Neuronal stem cell (in vitro differentiated cells): ENCODE results near the gene ZNF184.
A peak's percentile ranks its signal among the peaks of the same experiment; 100 is the strongest.

Experiments
- DNase-seq: peaks from one replicate; pipeline ENCODE4 v3.0.0-alpha.2; 2013; ENCODE audit warnings: low spot score
- H2AFZ ChIP-seq: one replicate; pipeline ENCODE4 v1.6.1; 2013; ENCODE audit warnings: mild to moderate bottlenecking, low read length, inconsistent platforms
- H2AK5ac ChIP-seq: 2 replicates; pipeline ENCODE4 v1.6.1; 2013; ENCODE audit warnings: low read depth, mild to moderate bottlenecking, inconsistent platforms, low read length, moderate library complexity, mixed read lengths
- H2BK120ac ChIP-seq: 2 replicates; pipeline ENCODE4 v1.6.1; 2013; ENCODE audit warnings: low read depth, mild to moderate bottlenecking, inconsistent platforms, low read length, moderate library complexity, mixed read lengths
- H2BK12ac ChIP-seq: one replicate; pipeline ENCODE4 v1.6.1; 2013; ENCODE audit warnings: low read length, inconsistent platforms
- H2BK15ac ChIP-seq: 2 replicates; pipeline ENCODE4 v1.6.1; 2013; ENCODE audit warnings: mild to moderate bottlenecking, low read length, inconsistent platforms, mixed read lengths
- H2BK5ac ChIP-seq: one replicate; pipeline ENCODE4 v1.6.1; 2013; ENCODE audit warnings: inconsistent platforms, mild to moderate bottlenecking, low read length, moderate library complexity
- H3K14ac ChIP-seq: one replicate; pipeline ENCODE4 v1.6.1; 2013; ENCODE audit warnings: low read length, inconsistent platforms
- H3K18ac ChIP-seq: 2 replicates; pipeline ENCODE4 v1.6.1; 2013; ENCODE audit warnings: low read length, inconsistent platforms
- H3K23ac ChIP-seq: 2 replicates; pipeline ENCODE4 v1.6.1; 2013; ENCODE audit warnings: low read depth, mild to moderate bottlenecking, mixed read lengths, low read length, inconsistent platforms; ENCODE audit not compliant: poor library complexity
- H3K27ac ChIP-seq: replicated peaks from 3 replicates; pipeline ENCODE4 v1.5.1; 2013; ENCODE audit warnings: low read length, inconsistent platforms
- H3K27me3 ChIP-seq, 3 experiments: 2 replicates each; pipeline ENCODE4 v1.6.1; 2013; ENCODE audit warnings: low read length in 3 of 3, mild to moderate bottlenecking in 2 of 3, inconsistent platforms in 1 of 3, low read depth in 1 of 3, mixed read lengths in 1 of 3, moderate library complexity in 1 of 3; ENCODE audit not compliant: control insufficient read depth in 3 of 3, insufficient read depth in 3 of 3
- H3K36me3 ChIP-seq, 2 donors: replicated peaks in 1 of 2; 2 replicates each; pipeline ENCODE4 v1.6.1; 2013; ENCODE audit warnings: low read length in 2 of 2; ENCODE audit not compliant: control insufficient read depth in 2 of 2, insufficient read depth in 2 of 2
- H3K4ac ChIP-seq: 2 replicates; pipeline ENCODE4 v1.6.1; 2013; ENCODE audit warnings: inconsistent platforms, mild to moderate bottlenecking, low read length, moderate library complexity
- H3K4me1 ChIP-seq, 2 donors: 1 replicate in 1 of 2; 2 replicates in 1 of 2; pipeline ENCODE4 v1.6.1; 2013; ENCODE audit warnings: low read length in 2 of 2, low read depth in 1 of 2; ENCODE audit not compliant: control insufficient read depth in 2 of 2, insufficient read depth in 1 of 2
- H3K4me2 ChIP-seq: one replicate; pipeline ENCODE4 v1.6.1; 2013; ENCODE audit warnings: mild to moderate bottlenecking, low read length, inconsistent platforms; ENCODE audit not compliant: insufficient read depth, poor library complexity, severe bottlenecking
- H3K4me3 ChIP-seq, 2 donors: 2 replicates each; pipeline ENCODE4 v1.5.1; 2013; ENCODE audit warnings: low read length in 2 of 2, mild to moderate bottlenecking in 2 of 2, inconsistent platforms in 1 of 2, moderate library complexity in 1 of 2
- H3K79me1 ChIP-seq: one replicate; pipeline ENCODE4 v1.6.1; 2013; ENCODE audit warnings: low read depth, mild to moderate bottlenecking, inconsistent platforms, low read length, moderate library complexity
- H3K9ac ChIP-seq: one replicate; pipeline ENCODE4 v1.6.1; 2013; ENCODE audit warnings: mild to moderate bottlenecking, low read depth, low read length, inconsistent platforms; ENCODE audit not compliant: poor library complexity
- H3K9me3 ChIP-seq, 2 donors: replicated peaks in 1 of 2; 2 replicates each; pipeline versions ENCODE3 to v1.6.1; 2013; ENCODE audit warnings: low read length in 2 of 2, mild to moderate bottlenecking in 2 of 2, inconsistent platforms in 1 of 2, low read depth in 1 of 2, mixed read lengths in 1 of 2, moderate library complexity in 1 of 2; ENCODE audit not compliant: control insufficient read depth in 2 of 2, insufficient read depth in 1 of 2
- H4K8ac ChIP-seq: one replicate; pipeline ENCODE4 v1.6.1; 2013; ENCODE audit warnings: low read depth, mild to moderate bottlenecking, inconsistent platforms, low read length, moderate library complexity
- H4K91ac ChIP-seq: one replicate; pipeline ENCODE4 v1.6.1; 2013; ENCODE audit warnings: low read length, low read depth, mild to moderate bottlenecking, inconsistent platforms; ENCODE audit not compliant: poor library complexity
- WGBS, 2 donors: extraction: QIAGEN DNeasy Blood & Tissue Kit; methylation state at CpG; one replicate each; pipeline ENCODE4 v1.1.7; 2013; ENCODE audit warnings: missing lambda C conversion rate in 2 of 2, mixed read lengths in 1 of 2; ENCODE audit not compliant: insufficient read length in 2 of 2, insufficient replicate concordance in 1 of 2; ENCODE audit errors: extremely low coverage in 2 of 2; 5-methylcytosine and 5-hydroxymethylcytosine counted together

The ZNF184 gene

DNA sequence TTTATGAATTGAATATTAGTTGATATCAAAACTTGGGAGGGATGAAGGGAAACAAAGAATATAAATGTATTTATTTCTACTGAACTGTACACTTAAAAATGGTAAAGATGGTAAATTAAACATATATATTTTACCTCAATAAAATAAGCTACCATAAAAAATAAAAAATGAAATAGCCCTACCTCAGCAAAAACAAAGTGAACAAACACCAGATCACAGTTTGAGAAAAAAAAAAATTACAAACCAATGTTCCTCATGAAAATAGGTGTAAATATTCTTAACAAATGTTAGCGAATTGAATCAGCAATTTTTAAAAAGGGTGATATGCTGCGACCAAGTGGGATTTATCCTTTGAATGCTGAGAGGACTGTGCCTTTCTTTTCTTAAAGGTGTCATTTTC is 28.3 kb upstream of the ZNF184 start:
- WGBS, 2 donors: no CpG with 5 or more reads among the region's 2 CpGs

DNA sequence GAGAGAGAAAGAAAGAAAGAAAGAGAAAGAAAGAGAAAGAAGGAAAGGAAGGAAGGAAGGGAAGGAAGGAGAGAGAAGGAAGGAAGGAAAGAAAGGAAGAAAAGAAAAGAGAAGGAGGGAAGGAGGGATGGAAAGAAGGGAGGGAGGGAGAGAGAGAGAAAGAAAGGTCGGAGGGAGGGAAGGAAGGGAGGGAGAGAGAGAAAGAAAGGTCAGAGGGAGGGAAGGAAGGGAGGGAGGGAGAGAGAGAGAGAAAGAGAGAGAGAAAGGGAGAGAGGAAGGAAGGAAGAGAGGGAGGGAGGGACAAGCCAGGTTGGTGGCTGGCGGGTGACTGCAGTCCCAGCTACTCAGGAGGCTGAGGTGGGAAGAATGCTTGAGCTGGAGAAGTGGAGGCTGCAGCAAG is 27.3 kb upstream of the ZNF184 start:
- H3K9ac ChIP-seq: no peak overlapping the region
- H3K23ac ChIP-seq: no peak overlapping the region
- H2BK5ac ChIP-seq: no peak overlapping the region
- H2AFZ ChIP-seq: no peak overlapping the region
- H3K4me1 ChIP-seq: no peaks in the 10 kb centered on the region
- H2AK5ac ChIP-seq: no peak overlapping the region
- no peak overlapping the region for H3K4me2 ChIP-seq
- no peak overlapping the region for H3K4ac ChIP-seq
- no peak overlapping the region for H3K27ac ChIP-seq
- H3K9me3 ChIP-seq: no peaks in the 10 kb centered on the region
- H3K79me1 ChIP-seq: no peaks in the 10 kb centered on the region
- no peak overlapping the region for H3K14ac ChIP-seq
- H4K91ac ChIP-seq: no peak overlapping the region
- no peak overlapping the region for H4K8ac ChIP-seq
- H3K27me3 ChIP-seq: peaks cover 0 to 11% (median 0%) of the 10 kb centered on the region in 3 experiments
- H3K36me3 ChIP-seq: no peaks in the 10 kb centered on the region
- 89% methylated on average over 1 of the region's 2 CpGs; no CpG with 5 or more reads in 1 of the 2 donors for WGBS, 2 donors
- no peak for DNase-seq
- H2BK12ac ChIP-seq: no peak overlapping the region
- H2BK120ac ChIP-seq: no peak overlapping the region
- no peak overlapping the region for H3K18ac ChIP-seq
- H2BK15ac ChIP-seq: no peak overlapping the region
- no peak overlapping the region for H3K4me3 ChIP-seq

More for the DNA sequence above, 28.3 kb upstream of the ZNF184 start:
- no peak overlapping the region for H3K23ac ChIP-seq
- H4K8ac ChIP-seq: no peak overlapping the region
- H3K27ac ChIP-seq: no peak overlapping the region
- H3K14ac ChIP-seq: no peak overlapping the region
- H3K4me1 ChIP-seq: no peaks in the 10 kb centered on the region
- H2AK5ac ChIP-seq: no peak overlapping the region
- H2AFZ ChIP-seq: no peak overlapping the region
- no peak overlapping the region for H3K4me3 ChIP-seq
- no peak overlapping the region for H3K18ac ChIP-seq
- H2BK5ac ChIP-seq: no peak overlapping the region
- H3K4me2 ChIP-seq: no peak overlapping the region
- H3K27me3 ChIP-seq: peaks cover 0 to 11% (median 0%) of the 10 kb centered on the region in 3 experiments
- no peak overlapping the region for H3K4ac ChIP-seq
- H4K91ac ChIP-seq: no peak overlapping the region
- H3K79me1 ChIP-seq: no peaks in the 10 kb centered on the region
- DNase-seq: no peak
- H2BK120ac ChIP-seq: no peak overlapping the region
- H2BK12ac ChIP-seq: no peak overlapping the region
- no peaks in the 10 kb centered on the region for H3K36me3 ChIP-seq
- H3K9ac ChIP-seq: no peak overlapping the region
- no peaks in the 10 kb centered on the region for H3K9me3 ChIP-seq
- H2BK15ac ChIP-seq: no peak overlapping the region

DNA sequence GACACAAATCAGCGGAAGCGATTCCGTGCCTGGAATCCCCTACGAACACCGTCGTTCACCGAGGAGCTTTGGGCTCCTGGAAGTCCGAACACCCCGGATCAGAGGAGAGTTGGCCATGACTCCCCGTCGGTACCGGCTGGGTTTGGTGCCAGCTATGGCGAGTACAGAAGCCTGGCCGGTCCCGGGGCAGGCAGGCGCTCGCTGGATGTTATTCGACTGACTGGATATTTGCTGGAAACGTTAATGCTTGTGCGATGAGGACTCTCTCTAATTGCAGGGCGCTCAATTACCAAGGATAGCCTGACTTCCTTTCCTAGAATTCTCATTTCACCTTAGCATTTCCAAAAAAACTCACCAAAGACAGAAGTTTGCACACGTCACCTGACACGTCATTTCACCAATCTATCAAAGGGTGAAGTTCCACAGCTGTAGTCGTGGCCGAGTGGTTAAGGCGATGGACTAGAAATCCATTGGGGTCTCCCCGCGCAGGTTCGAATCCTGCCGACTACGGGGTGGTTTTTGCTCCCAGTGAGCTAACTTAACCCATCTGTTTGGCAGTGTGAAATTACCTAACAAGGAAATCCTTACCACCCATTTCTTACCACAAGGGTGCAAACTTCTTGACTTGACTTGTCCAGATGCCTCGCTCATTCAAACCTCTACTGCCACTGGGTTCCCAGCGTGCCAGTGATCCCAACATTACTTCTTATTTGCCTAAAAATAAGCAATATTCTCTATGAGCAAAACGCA is 22.7 kb upstream of the ZNF184 start:
- Histone ChIP-seq H3K4me1 (peaks cover 0 to 13% of the 10 kb centered on the region in 2 donors), H3K14ac (peak overlapping the region; percentile 97), H3K9me3 (no peaks in the 10 kb centered on the region), H2BK5ac (no peak overlapping the region), H3K18ac (peak overlapping the region; percentile 80), H3K27ac (no peak overlapping the region), H2AK5ac (no peak overlapping the region), H3K4me2 (peak overlapping the region; percentile 92), H2BK15ac (no peak overlapping the region), H3K79me1 (no peaks in the 10 kb centered on the region), H2AFZ (peak overlapping the region; percentile 87), H4K8ac (no peak overlapping the region), H2BK120ac (no peak overlapping the region), H3K4ac (no peak overlapping the region), H3K9ac (peak overlapping the region; percentile 91), H4K91ac (no peak overlapping the region), H3K27me3 (peaks cover 0 to 11% (median 0%) of the 10 kb centered on the region in 3 experiments), H2BK12ac (no peak overlapping the region), H3K4me3 (peak overlapping the region; percentile 60 to 88), H3K36me3 (no peaks in the 10 kb centered on the region), H3K23ac (no peak overlapping the region)
- DNase-seq: peak; percentile 72
- WGBS, 2 donors: no CpG with 5 or more reads among the region's 34 CpGs

DNA sequence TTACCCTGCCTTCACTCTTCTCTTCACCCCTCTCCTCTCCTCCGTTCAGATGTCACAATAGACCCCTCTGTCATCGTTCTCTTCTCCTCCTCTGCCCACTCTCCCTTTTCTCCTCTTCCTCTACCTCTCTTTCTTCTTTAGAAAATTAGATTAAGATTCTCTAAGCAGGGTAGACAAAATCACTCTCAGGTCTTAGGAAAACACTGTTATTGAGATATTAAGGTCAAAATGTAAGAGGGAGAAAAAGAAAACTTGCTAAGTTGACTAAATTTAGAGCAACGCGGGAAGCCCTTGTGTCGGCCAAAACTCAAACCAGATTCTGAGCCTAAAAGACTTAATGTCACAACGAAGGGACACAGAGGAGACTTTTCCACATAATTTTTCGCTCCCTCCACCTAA is 22.1 kb upstream of the ZNF184 start:
- Histone ChIP-seq H3K4me1 (peaks cover 0 to 13% of the 10 kb centered on the region in 2 donors), H2BK120ac (no peak overlapping the region), H4K91ac (no peak overlapping the region), H4K8ac (no peak overlapping the region), H3K4me2 (peak overlapping the region; percentile 92), H3K18ac (peak overlapping the region; percentile 80), H2BK12ac (no peak overlapping the region), H2AFZ (peak overlapping the region; percentile 87), H2BK15ac (no peak overlapping the region), H3K4ac (no peak overlapping the region), H3K36me3 (no peaks in the 10 kb centered on the region), H3K4me3 (peak overlapping the region; percentile 60 to 88), H3K27ac (no peak overlapping the region), H2AK5ac (no peak overlapping the region), H3K79me1 (no peaks in the 10 kb centered on the region), H3K23ac (no peak overlapping the region), H3K27me3 (peaks cover 0 to 11% (median 0%) of the 10 kb centered on the region in 3 experiments), H3K9me3 (no peaks in the 10 kb centered on the region), H2BK5ac (no peak overlapping the region), H3K9ac (peak overlapping the region; percentile 91), H3K14ac (no peak overlapping the region)
- DNase-seq: no peak
- no CpG with 5 or more reads among the region's 7 CpGs for WGBS, 2 donors
